Measurements from ENCODE around the gene AHSA1.

The AHSA1 gene

DNA sequence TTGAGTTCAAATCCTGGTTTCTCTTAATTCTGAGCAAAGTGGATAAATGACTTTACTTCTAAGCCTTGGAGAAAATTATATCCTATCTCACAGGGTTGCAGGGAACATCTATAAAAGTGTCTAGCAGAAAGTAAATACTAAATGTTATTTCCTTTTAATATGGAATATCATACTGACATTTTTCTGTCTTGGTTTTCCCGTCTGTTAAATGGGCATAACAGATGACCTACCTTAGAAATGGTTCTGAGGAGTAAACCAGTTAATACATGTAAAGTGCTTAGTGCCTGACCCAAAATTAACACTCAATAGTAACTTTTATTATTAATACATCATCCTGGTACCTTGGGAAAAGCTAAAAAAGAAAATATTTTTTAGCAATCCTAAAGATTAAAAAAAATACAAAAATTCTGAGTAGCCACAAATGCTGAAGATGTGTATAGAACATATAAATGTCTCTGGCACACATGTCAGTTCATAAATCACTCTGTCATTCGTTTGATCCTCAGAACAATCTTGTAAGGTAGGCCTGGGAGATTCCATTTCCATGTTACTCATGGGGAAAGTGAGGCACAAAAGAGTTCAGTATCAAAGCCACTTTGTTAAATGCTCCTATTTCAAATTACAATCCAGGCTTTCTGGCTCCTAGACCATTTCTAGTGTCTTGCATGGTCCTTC is 1.8 kb upstream of the AHSA1 start:
- Histone ChIP-seq H3K27me3 (no peaks in the 10 kb centered on the region), H3K9me3 (no peaks in the 10 kb centered on the region), H3K4me1 (0 out of 2 replicates have a peak, but pooled peaks cover 2% of the 10 kb centered on the region), H3K36me3 (peaks cover 20% of the 10 kb centered on the region), H3K4me3 (ENCODE audit: low read depth, low read length) (peak overlapping the region; percentile 95; the same call in 1 of the 2 replicates)
- DNase-seq, result no peak
- no peak for TF ChIP-seq CTCF (IDR thresholded peaks at IDR 0.05; ENCODE audit: low read depth, low read length)

DNA sequence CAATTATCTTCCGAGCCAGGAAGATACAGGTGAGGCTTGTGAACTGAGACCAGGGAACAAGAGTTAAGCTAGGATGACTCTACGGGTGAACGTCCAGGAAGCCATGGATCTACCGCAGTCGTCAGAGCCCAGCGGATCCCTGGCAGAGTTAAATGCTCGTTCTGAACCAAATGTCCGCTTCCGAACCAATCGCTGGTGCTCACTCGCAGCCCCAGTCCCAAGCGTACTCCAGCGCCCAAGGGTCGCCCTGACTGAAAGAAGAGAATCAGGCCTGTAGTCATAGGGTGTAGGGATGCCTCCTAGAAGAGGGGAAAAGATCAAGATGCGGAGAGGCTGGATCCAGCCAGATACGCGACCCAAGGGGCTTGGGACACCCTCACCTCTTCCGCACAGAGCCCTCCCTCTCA is 775 bp upstream of the AHSA1 start:
- DNase-seq, result no peak
- Histone ChIP-seq H3K4me3 (ENCODE audit: low read depth, low read length) (peak overlapping the region; percentile 95), H3K4me1 (0 out of 2 replicates have a peak, but pooled peaks cover 2% of the 10 kb centered on the region), H3K27me3 (no peaks in the 10 kb centered on the region), H3K36me3 (peaks cover 29% of the 10 kb centered on the region), H3K9me3 (no peaks in the 10 kb centered on the region)
- no peak for TF ChIP-seq CTCF (IDR thresholded peaks at IDR 0.05; ENCODE audit: low read depth, low read length)

GRCh38 chr14:77458249-77458950 is 507 bp downstream of the AHSA1 start:
- no peak for TF ChIP-seq CTCF (IDR thresholded peaks at IDR 0.05; ENCODE audit: low read depth, low read length)
- no peaks in the 10 kb centered on the region for H3K27me3 ChIP-seq
- H3K4me3 ChIP-seq (ENCODE audit: low read depth, low read length), result peak overlapping the region; percentile 95
- H3K4me1 ChIP-seq, result 0 out of 2 replicates have a peak, but pooled peaks cover 2% of the 10 kb centered on the region
- peaks cover 41% of the 10 kb centered on the region for H3K36me3 ChIP-seq
- peak; percentile 70 for DNase-seq
- H3K9me3 ChIP-seq, result no peaks in the 10 kb centered on the region

DNA sequence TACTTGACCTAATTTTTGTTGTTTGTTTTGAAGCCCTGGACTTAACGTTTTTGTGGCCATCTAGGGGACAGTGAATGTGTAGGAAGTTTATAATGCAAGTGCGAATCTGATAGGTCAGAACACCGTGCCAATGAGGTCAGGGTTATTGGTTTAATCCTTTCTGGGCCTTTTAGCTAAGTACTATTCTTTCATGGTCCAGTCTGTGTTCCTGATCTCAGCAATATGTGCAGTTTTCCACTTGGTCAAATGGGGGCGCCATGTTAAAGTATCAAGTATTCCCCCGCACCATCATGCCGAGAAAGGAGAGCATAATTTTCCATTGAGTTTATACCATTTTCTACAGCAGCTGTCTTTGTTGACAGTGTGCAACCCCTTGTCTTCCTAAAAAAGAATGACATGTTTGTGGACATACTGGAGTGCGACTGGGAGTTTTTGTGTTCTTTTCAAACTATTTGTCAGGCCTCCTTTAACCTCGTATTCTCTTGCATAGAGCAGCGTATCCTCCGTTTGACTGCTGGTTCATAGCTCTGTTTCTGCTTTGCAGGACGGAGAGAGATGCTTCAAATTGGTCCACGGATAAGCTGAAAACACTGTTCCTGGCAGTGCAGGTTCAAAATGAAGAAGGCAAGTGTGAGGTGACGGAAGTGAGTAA is 1.3 kb downstream of the AHSA1 start:
- peak; percentile 83 for TF ChIP-seq CTCF (IDR thresholded peaks at IDR 0.05; ENCODE audit: low read depth, low read length)
- Histone ChIP-seq H3K4me3 (ENCODE audit: low read depth, low read length) (peak overlapping the region; percentile 95), H3K9me3 (no peaks in the 10 kb centered on the region), H3K36me3 (peaks cover 49% of the 10 kb centered on the region), H3K27me3 (no peaks in the 10 kb centered on the region), H3K4me1 (0 out of 2 replicates have a peak, but pooled peaks cover 2% of the 10 kb centered on the region)
- DNase-seq, result peak; percentile 74

- peaks cover 69% of the 10 kb centered on the region for H3K36me3 ChIP-seq
Measured at GRCh38 chr14:77467801-77468200, 9.9 kb downstream of the AHSA1 start.

More at GRCh38 chr14:77467801-77468200, 9.9 kb downstream of the AHSA1 start:
- H3K4me3 ChIP-seq (ENCODE audit: low read depth, low read length), result no peak overlapping the region
- TF ChIP-seq CTCF (IDR thresholded peaks at IDR 0.05; ENCODE audit: low read depth, low read length), result no peak
- H3K27me3 ChIP-seq, result no peaks in the 10 kb centered on the region
- no peaks in the 10 kb centered on the region for H3K4me1 ChIP-seq
- DNase-seq, result no peak
- H3K9me3 ChIP-seq, result no peaks in the 10 kb centered on the region
